ENCODE data around the gene TXNDC8. TPM values are rescaled to one million over a fixed set of nuclear protein-coding genes. Genes with fewer than 3 reads are reported as not detected.
A peak's percentile ranks its signal among the peaks of the same experiment; 100 is the strongest.

Gene TXNDC8
- total RNA-seq, 1 experiment from 2014 or later, result not detected

DNA sequence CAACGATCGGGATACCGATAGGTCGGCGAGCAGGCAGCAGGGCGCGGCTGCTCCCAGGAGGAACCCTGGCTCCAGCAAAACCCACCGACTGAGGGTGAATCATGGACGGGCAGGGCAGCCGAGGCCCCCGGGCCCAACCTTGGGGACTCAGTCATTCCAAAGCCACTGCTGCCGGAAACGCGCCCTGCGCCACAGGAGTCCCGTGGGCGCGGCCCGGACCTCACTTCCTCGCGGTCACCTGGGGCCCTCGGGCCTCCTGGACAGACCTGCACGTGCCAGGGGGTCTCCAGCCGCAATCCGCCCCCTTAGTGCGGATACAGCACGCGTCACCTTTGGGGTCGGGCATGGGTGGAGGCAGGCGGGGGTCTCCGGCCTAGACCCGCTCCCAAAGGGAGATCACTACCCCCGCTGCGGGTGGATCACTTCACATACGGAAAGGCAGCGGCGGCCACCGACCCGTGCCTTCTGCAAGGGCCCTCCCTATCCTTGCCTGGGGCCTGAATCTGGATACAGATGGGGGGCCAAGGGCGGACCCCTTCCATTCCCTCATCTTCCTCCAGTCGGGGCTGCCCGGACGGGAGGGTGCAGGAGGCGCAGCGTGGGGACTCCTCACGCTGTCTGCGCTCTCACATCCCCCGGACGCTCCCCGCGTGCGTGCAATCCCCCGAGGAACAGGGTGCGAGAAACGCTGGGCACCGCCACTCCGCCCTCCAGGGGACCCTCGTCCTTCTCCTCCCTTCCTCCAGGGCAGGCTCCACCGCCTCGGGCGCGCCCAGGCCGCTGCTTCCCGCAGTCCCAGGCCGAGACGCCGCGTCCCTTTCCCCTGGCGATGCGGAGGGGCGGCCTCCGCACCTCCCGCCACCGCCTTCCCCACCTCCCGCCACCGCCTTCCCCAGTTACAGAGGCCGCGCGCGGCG lies 81.9 kb downstream of the TXNDC8 start:
- H3K4me1 ChIP-seq (ENCODE audit: low read length), result peaks cover 27% of the 10 kb centered on the region
- peak overlapping the region; percentile 53; the same call in 1 of the 2 replicates for H2AFZ ChIP-seq (ENCODE audit: low read length)
- peak overlapping the region; percentile 61 for H3K27ac ChIP-seq (ENCODE audit: low read length)
- no peaks in the 10 kb centered on the region for H3K9me2 ChIP-seq (replicated peaks; ENCODE audit: insufficient read depth, low read length)
- DNase-seq, result peak; percentile 78
- H3K9ac ChIP-seq (ENCODE audit: low read length), result peak overlapping the region; percentile 96
- peak overlapping the region; percentile 74 for H3K4me2 ChIP-seq (ENCODE audit: low read depth, low read length, poor library complexity, severe bottlenecking)
- H3K36me3 ChIP-seq (ENCODE audit: insufficient read depth, low read length), result peaks cover 10% of the 10 kb centered on the region; the same call in 1 of the 2 replicates
- H3K9me3 ChIP-seq (ENCODE audit: low read length), result no peaks in the 10 kb centered on the region
- peaks cover 56% of the 10 kb centered on the region for H3K79me2 ChIP-seq (ENCODE audit: low read length)
- H4K20me1 ChIP-seq (ENCODE audit: insufficient read depth, low read depth, low read length), result peaks cover 38% of the 10 kb centered on the region
- peak overlapping the region; percentile 97 for H3K4me3 ChIP-seq (ENCODE audit: low read length)
- no peaks in the 10 kb centered on the region for H3K27me3 ChIP-seq (ENCODE audit: low read length)

- peak overlapping the region; percentile 96 for H3K9ac ChIP-seq (ENCODE audit: low read length)
- no peaks in the 10 kb centered on the region for H3K9me2 ChIP-seq (replicated peaks; ENCODE audit: insufficient read depth, low read length)
- H3K4me2 ChIP-seq (ENCODE audit: low read depth, low read length, poor library complexity, severe bottlenecking), result peak overlapping the region; percentile 74
- peaks cover 27% of the 10 kb centered on the region for H3K4me1 ChIP-seq (ENCODE audit: low read length)
- H3K79me2 ChIP-seq (ENCODE audit: low read length), result peaks cover 63% of the 10 kb centered on the region
- H3K36me3 ChIP-seq (ENCODE audit: insufficient read depth, low read length), result peaks cover 14% of the 10 kb centered on the region; the same call in 1 of the 2 replicates
- H2AFZ ChIP-seq (ENCODE audit: low read length), result no peak overlapping the region
- H3K27me3 ChIP-seq (ENCODE audit: low read length), result no peaks in the 10 kb centered on the region
- DNase-seq, result peak; percentile 43
- H4K20me1 ChIP-seq (ENCODE audit: insufficient read depth, low read depth, low read length), result peaks cover 45% of the 10 kb centered on the region
- H3K9me3 ChIP-seq (ENCODE audit: low read length), result no peaks in the 10 kb centered on the region
- H3K4me3 ChIP-seq (ENCODE audit: low read length), result peak overlapping the region; percentile 97
- H3K27ac ChIP-seq (ENCODE audit: low read length), result no peak overlapping the region
Observed at GRCh38 chr9:110255034-110255462, 82.6 kb downstream of the TXNDC8 start.

DNA sequence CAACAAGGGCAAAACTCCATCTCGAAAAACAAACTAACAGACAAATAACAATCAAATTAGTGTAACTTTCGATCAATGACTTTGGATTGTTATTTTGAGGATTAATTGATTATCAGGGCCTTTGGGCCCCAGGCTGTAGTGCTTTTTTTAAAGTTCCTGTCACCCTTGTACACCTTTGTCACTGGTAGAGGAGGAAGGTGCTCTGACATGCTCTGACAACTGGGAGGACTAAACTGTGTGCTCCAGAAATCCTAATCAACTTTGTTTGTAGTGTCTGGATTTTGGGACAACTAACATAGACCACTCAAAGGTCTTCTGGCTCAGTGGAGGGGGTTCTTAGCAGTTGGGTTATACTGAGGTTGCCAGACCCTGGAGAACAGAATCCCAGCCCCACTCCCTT lies 83.2 kb downstream of the TXNDC8 start:
- Histone ChIP-seq H3K4me3 (ENCODE audit: low read length) (peak overlapping the region; percentile 97), H4K20me1 (ENCODE audit: insufficient read depth, low read depth, low read length) (peaks cover 50% of the 10 kb centered on the region), H2AFZ (ENCODE audit: low read length) (no peak overlapping the region), H3K4me1 (ENCODE audit: low read length) (peaks cover 27% of the 10 kb centered on the region), H3K27me3 (ENCODE audit: low read length) (no peaks in the 10 kb centered on the region), H3K36me3 (ENCODE audit: insufficient read depth, low read length) (peaks cover 19% of the 10 kb centered on the region; the same call in 1 of the 2 replicates), H3K79me2 (ENCODE audit: low read length) (peaks cover 68% of the 10 kb centered on the region), H3K4me2 (ENCODE audit: low read depth, low read length, poor library complexity, severe bottlenecking) (peak overlapping the region; percentile 74), H3K27ac (ENCODE audit: low read length) (no peak overlapping the region), H3K9me3 (ENCODE audit: low read length) (no peaks in the 10 kb centered on the region), H3K9ac (ENCODE audit: low read length) (peak overlapping the region; percentile 96), H3K9me2 (replicated peaks; ENCODE audit: insufficient read depth, low read length) (no peaks in the 10 kb centered on the region)
- no peak for DNase-seq

Small RNAs within 50 kb of the gene (small RNA-seq; reads per million reads assigned to genes)
- not detected for gene RNU6-1039P

Other genes starting within 250 kb of the TXNDC8 start
- gene C9orf152, start 129.7 kb downstream of the TXNDC8 start, total RNA-seq (2014; rRNA removed; shearing (Covaris generic); ENCODE audit: low replicate concordance), result not detected in 2 replicates
- 155 and 292 TPM in 2 replicates for gene TXN, start 81.4 kb downstream of the TXNDC8 start, total RNA-seq (2014; rRNA removed; shearing (Covaris generic); ENCODE audit: low replicate concordance)
- not detected in 2 replicates for gene SVEP1, start 241.9 kb upstream of the TXNDC8 start, total RNA-seq (2014; rRNA removed; shearing (Covaris generic); ENCODE audit: low replicate concordance)